B cell (primary cell): Measurements from ENCODE around the gene C20orf204. TPM values are rescaled to one million over a fixed set of nuclear protein-coding genes. Genes with fewer than 3 reads are reported as not detected.

Experiments used
- ATAC-seq: fragments of 200-7000 bp; cut with Tn5 transposase; one replicate; pipeline ENCODE4 v1.10.0; 2021; ENCODE audit warnings: low read depth, mild to moderate bottlenecking, moderate number of reproducible peaks, moderate library complexity
- CTCF ChIA-PET: fragments of 350-600 bp; sonication (Branson Sonifier 250); formaldehyde crosslinking; loops from one replicate; lab custom pipeline; 2021; ENCODE audit warnings: antibody characterized with exemption, inconsistent platforms; lab: Charles Lee
- POLR2A ChIA-PET: fragments of 350-600 bp; sonication (Branson Sonifier 250); formaldehyde crosslinking; loops from one replicate; lab custom pipeline; 2021; ENCODE audit warnings: antibody characterized with exemption; lab: Charles Lee
- DNase-seq: peaks from one replicate; pipeline ENCODE4 v3.0.0; 2013
- H2AFZ ChIP-seq: 2 replicates; pipeline ENCODE4 v1.6.1; 2012; ENCODE audit warnings: mild to moderate bottlenecking, low read depth, low read length; ENCODE audit not compliant: insufficient read depth, poor library complexity, severe bottlenecking
- H3K27ac ChIP-seq, 2 donors: 1 replicate in 1 of 2; 2 replicates in 1 of 2; pipeline ENCODE4 v1.5.1; 2012 to 2013; ENCODE audit warnings: low read length in 2 of 2, mild to moderate bottlenecking in 2 of 2, moderate library complexity in 1 of 2
- H3K27me3 ChIP-seq, 4 experiments: fragments of 200-600 bp in 1 of 4; sonication (generic) in 1 of 4; replicated peaks in 1 of 4; 1 replicate in 2 of 4; 2 replicates in 2 of 4; pipeline versions ENCODE4 v1.6.1 to v1.7.0; 2013 to 2016; ENCODE audit warnings: low read length in 3 of 4, mild to moderate bottlenecking in 2 of 4, mixed read lengths in 1 of 4, moderate library complexity in 1 of 4; ENCODE audit not compliant: insufficient read depth in 4 of 4, control insufficient read depth in 3 of 4; ENCODE audit errors: control extremely low read depth in 1 of 4
- H3K36me3 ChIP-seq, 2 experiments: replicated peaks in 1 of 2; 1 replicate in 1 of 2; 2 replicates in 1 of 2; pipeline versions ENCODE4 v1.6.1 to v1.7.1; 2013; ENCODE audit warnings: low read length in 1 of 2; ENCODE audit not compliant: insufficient read depth in 2 of 2, control insufficient read depth in 1 of 2; ENCODE audit errors: control extremely low read depth in 1 of 2, extremely low read depth in 1 of 2
- H3K4me1 ChIP-seq, 2 donors: fragments of 200-600 bp in 1 of 2; sonication (generic) in 1 of 2; 1 replicate in 1 of 2; 2 replicates in 1 of 2; pipeline versions ENCODE4 v1.5.1 to v1.6.1; 2013 to 2017; ENCODE audit warnings: low read length in 2 of 2; ENCODE audit not compliant: control insufficient read depth in 2 of 2, insufficient read depth in 2 of 2
- H3K4me2 ChIP-seq: replicated peaks from 2 replicates; pipeline ENCODE3; 2012; ENCODE audit warnings: mild to moderate bottlenecking, low read depth, low read length; ENCODE audit not compliant: poor library complexity, severe bottlenecking
- H3K4me3 ChIP-seq, 5 experiments: fragments of 200-600 bp in 1 of 5; sonication (generic) in 1 of 5; 1 replicate in 3 of 5; 2 replicates in 2 of 5; pipeline versions ENCODE4 v1.5.1 to v1.7.0; 2011 to 2016; ENCODE audit warnings: low read length in 4 of 5, mild to moderate bottlenecking in 4 of 5, low read depth in 2 of 5, control low read depth in 1 of 5, moderate library complexity in 1 of 5; ENCODE audit not compliant: insufficient read depth in 1 of 5; ENCODE audit errors: control extremely low read depth in 1 of 5, extremely low read depth in 1 of 5
- H3K79me2 ChIP-seq: fragments of 200-600 bp; sonication (generic); one replicate; pipeline ENCODE4 v1.6.0; 2016; ENCODE audit warnings: low read length; ENCODE audit not compliant: control insufficient read depth, insufficient read depth
- H3K9ac ChIP-seq: fragments of 200-600 bp; sonication (generic); 2 replicates; pipeline ENCODE4 v1.6.1; 2017; ENCODE audit warnings: mild to moderate bottlenecking, low read length, moderate library complexity
- H3K9me3 ChIP-seq, 3 donors: one replicate each; pipeline versions ENCODE4 v1.6.1 to v1.7.1; 2013; ENCODE audit warnings: low read length in 2 of 3; ENCODE audit not compliant: control insufficient read depth in 2 of 3, insufficient read depth in 1 of 3; ENCODE audit errors: control extremely low read depth in 1 of 3
- H4K20me1 ChIP-seq: 2 replicates; pipeline ENCODE4 v1.6.0; 2012; ENCODE audit warnings: mild to moderate bottlenecking, low read length; ENCODE audit not compliant: insufficient read depth, control insufficient read depth, poor library complexity, severe bottlenecking
- H3K27ac Mint-ChIP-seq: one replicate; pipeline ENCODE4 v1.8.0; 2021; ENCODE audit warnings: mixed read lengths
- H3K27me3 Mint-ChIP-seq: one replicate; pipeline ENCODE4 v1.8.0; 2021; ENCODE audit warnings: mixed read lengths
- H3K4me1 Mint-ChIP-seq: one replicate; pipeline ENCODE4 v1.8.0; 2021; ENCODE audit warnings: mixed read lengths
- H3K4me3 Mint-ChIP-seq: one replicate; pipeline ENCODE4 v1.8.0; 2021; ENCODE audit warnings: mixed read lengths
- H3K9me3 Mint-ChIP-seq: one replicate; pipeline ENCODE4 v1.8.0; 2022; ENCODE audit warnings: mixed read lengths; ENCODE audit not compliant: insufficient read depth
- CTCF ChIP-seq: fragments of 200-600 bp; IDR thresholded peaks from one replicate; pipeline ENCODE4 v1.8.0; 2022; ENCODE audit warnings: antibody characterized with exemption, mild to moderate bottlenecking
- EZH2 ChIP-seq: IDR thresholded peaks from 2 replicates; pipeline ENCODE4 v1.6.1; 2012; ENCODE audit warnings: borderline replicate concordance, low read depth, mild to moderate bottlenecking, moderate library complexity, low read length; ENCODE audit not compliant: insufficient read depth, poor library complexity, severe bottlenecking
- WGBS: methylation state at CpG from one replicate; pipeline ENCODE4 v1.1.5; 2013; ENCODE audit warnings: missing lambda C conversion rate; ENCODE audit not compliant: insufficient coverage; 5-methylcytosine and 5-hydroxymethylcytosine counted together
- intact Hi-C: fragments of 100-400 bp; cut with micrococcal nuclease; formaldehyde crosslinking; loops from one replicate; pipeline ENCODE4 v1.10.0; 2022
- polyA plus RNA-seq: library from polyadenylated mRNA; depleted of rRNA; stranded (reverse); fragments of >200 nt; gene quantifications from 2 replicates; pipeline ENCODE4 v1.2.3, GENCODE V29; 2012
- total RNA-seq, 2 donors: library from RNA; stranded (reverse); fragments of 120-200 nt in 1 of 2; gene quantifications; 1 replicate in 1 of 2; 2 replicates in 1 of 2; pipeline versions ENCODE4 v1.2.3 to v1.2.4, GENCODE V29; 2013 to 2022

Gene C20orf204
- total and polyA plus RNA-seq, 2 donors (not counting 1 experiment from before 2014, with no cell fraction given), result 0.24 to 2.5 TPM

- no peak overlapping the region for H2AFZ ChIP-seq
- Mint-ChIP-seq H3K4me3 (no peak overlapping the region), H3K9me3 (no peaks in the 10 kb centered on the region), H3K4me1 (peaks cover 17% of the 10 kb centered on the region), H3K27me3 (peaks cover 7% of the 10 kb centered on the region), H3K27ac (no peak overlapping the region)
- H3K27ac ChIP-seq, result no peak overlapping the region
- 49% methylated on average over 11 of the region's 17 CpGs for WGBS
- peaks cover 23 to 25% of the 10 kb centered on the region in 2 donors for H3K4me1 ChIP-seq
- H3K4me3 ChIP-seq, result no peak overlapping the region
- H3K4me2 ChIP-seq, result no peak overlapping the region
- H3K36me3 ChIP-seq, result peaks cover 0 to 11% of the 10 kb centered on the region in 2 experiments
- H3K9me3 ChIP-seq, result no peaks in the 10 kb centered on the region
- peaks cover 0 to 17% (median 8%) of the 10 kb centered on the region in 4 experiments for H3K27me3 ChIP-seq
- DNase-seq (no peak), ATAC-seq (no peak)
- CTCF ChIA-PET, result interaction anchor here (0.7 to 6.4 kb wide), 6 partner anchors 47 to 595 kb away, joined by 3 to 108 read pairs (median 3); partner anchors contain the start of gene LKAAEAR1
- no peak overlapping the region for H3K9ac ChIP-seq
- POLR2A ChIA-PET, result interaction anchor here (0.5 kb wide), 1 partner anchor 540 kb away, joined by 4 read pairs; no protein-coding TSS in a partner anchor
- TF ChIP-seq EZH2 (no peak), CTCF (no peak)
- H3K79me2 ChIP-seq, result no peaks in the 10 kb centered on the region
- intact Hi-C loops, result loop anchor here (5.0 kb wide), 1 partner anchor 66 kb away; no protein-coding TSS in a partner anchor
- H4K20me1 ChIP-seq, result peaks cover 6% of the 10 kb centered on the region
Observed at GRCh38 chr20:64036346-64037198, 590 bp downstream of the C20orf204 start.

- peak overlapping the region; percentile 74 for H3K4me3 Mint-ChIP-seq
- no peak overlapping the region for H3K27ac Mint-ChIP-seq
- H3K4me1 Mint-ChIP-seq, result peaks cover 19% of the 10 kb centered on the region
Observed at GRCh38 chr20:64037199-64037497, 1.2 kb downstream of the C20orf204 start.

More at GRCh38 chr20:64037199-64037497, 1.2 kb downstream of the C20orf204 start:
- Histone ChIP-seq H3K4me2 (no peak overlapping the region), H3K9me3 (peaks cover 0 to 3% (median 0%) of the 10 kb centered on the region in 3 donors), H4K20me1 (peaks cover 6% of the 10 kb centered on the region), H3K27me3 (peaks cover 0 to 23% (median 11%) of the 10 kb centered on the region in 4 experiments), H3K4me1 (peaks cover 29 to 30% of the 10 kb centered on the region in 2 donors), H3K9ac (no peak overlapping the region), H3K79me2 (no peaks in the 10 kb centered on the region), H2AFZ (no peak overlapping the region), H3K4me3 (no peak overlapping the region), H3K27ac (no peak overlapping the region), H3K36me3 (peaks cover 0 to 9% of the 10 kb centered on the region in 2 experiments)
- intact Hi-C loops, result loop anchor here (5.0 kb wide), 1 partner anchor 65 kb away; no protein-coding TSS in a partner anchor
- ChIA-PET CTCF (interaction anchor here (1.1 to 6.4 kb wide), 6 partner anchors 42 to 595 kb away, joined by 3 to 108 read pairs (median 13); partner anchors contain the start of genes LKAAEAR1, OPRL1 and RGS19), POLR2A (no interaction called here)
- WGBS, result 73% methylated on average over 2 of the region's 3 CpGs
- Mint-ChIP-seq H3K9me3 (no peaks in the 10 kb centered on the region), H3K27me3 (peaks cover 7% of the 10 kb centered on the region)
- ATAC-seq, result no peak
- no peak for TF ChIP-seq EZH2
- TF ChIP-seq CTCF, result no peak
- no peak for DNase-seq
